MCF 10A (cell line): ENCODE measurements around the gene ZEB1. TPM values are rescaled to one million over a fixed set of nuclear protein-coding genes. Genes with fewer than 3 reads are reported as not detected.

Experiments used
- BruUV-seq: library from RNA; stranded (reverse); fragments of 400-500 nt; replicated peaks from 2 replicates; lab custom pipeline; 2021; lab: Mats Ljungman, UMichigan
- CTCF ChIA-PET: fragments of 300-600 bp; sonication (Branson Sonifier 250); formaldehyde crosslinking; extraction: SDS; loops from one replicate; lab custom pipeline; 2021; ENCODE audit warnings: antibody characterized with exemption, inconsistent platforms; lab: Yijun Ruan, JAX
- POLR2A ChIA-PET: fragments of 300-600, 350-650 bp; sonication (Branson Sonifier 250); formaldehyde crosslinking; extraction: SDS; loops from one replicate; lab custom pipeline; 2020; ENCODE audit warnings: antibody characterized with exemption, inconsistent platforms; lab: Yijun Ruan, JAX
- DNase-seq: peaks from one replicate; pipeline ENCODE4 v3.0.0-alpha.2; 2018; ENCODE audit not compliant: unreplicated experiment
- H3K27ac Mint-ChIP-seq: one replicate; pipeline ENCODE4 v1.8.0; 2022; ENCODE audit warnings: mild to moderate bottlenecking, low read depth, mixed read lengths; ENCODE audit not compliant: unreplicated experiment
- H3K27me3 Mint-ChIP-seq: one replicate; pipeline ENCODE4 v1.8.0; 2022; ENCODE audit warnings: mixed read lengths; ENCODE audit not compliant: insufficient read depth, unreplicated experiment
- H3K36me3 Mint-ChIP-seq: one replicate; pipeline ENCODE4 v1.8.0; 2022; ENCODE audit warnings: mild to moderate bottlenecking, moderate library complexity, mixed read lengths; ENCODE audit not compliant: insufficient read depth, unreplicated experiment
- H3K4me1 Mint-ChIP-seq: one replicate; pipeline ENCODE4 v1.8.0; 2022; ENCODE audit warnings: mixed read lengths; ENCODE audit not compliant: insufficient read depth, unreplicated experiment
- H3K4me3 Mint-ChIP-seq: one replicate; pipeline ENCODE4 v1.8.0; 2022; ENCODE audit warnings: mild to moderate bottlenecking, moderate library complexity, mixed read lengths; ENCODE audit not compliant: unreplicated experiment
- H3K9me3 Mint-ChIP-seq: one replicate; pipeline ENCODE4 v1.8.0; 2022; ENCODE audit warnings: mixed read lengths; ENCODE audit not compliant: unreplicated experiment
- intact Hi-C: fragments of 100-400 bp; cut with micrococcal nuclease; formaldehyde crosslinking; loops from 2 replicates; pipeline ENCODE4 v1.14.1; 2022
- total RNA-seq: library from RNA; stranded (reverse); gene quantifications from 2 replicates; pipeline ENCODE4 v1.2.3, GENCODE V29; 2022
- TF ChIP-seq, protein P1 (sequence below): fragments of 200-600 bp; IDR thresholded peaks from one replicate; pipeline ENCODE4 v1.8.0; 2022; ENCODE audit warnings: antibody characterized with exemption, mild to moderate bottlenecking; ENCODE audit not compliant: unreplicated experiment

The ZEB1 gene
- total RNA-seq, 1 experiment from 2014 or later, result 15.1 TPM

DNA sequence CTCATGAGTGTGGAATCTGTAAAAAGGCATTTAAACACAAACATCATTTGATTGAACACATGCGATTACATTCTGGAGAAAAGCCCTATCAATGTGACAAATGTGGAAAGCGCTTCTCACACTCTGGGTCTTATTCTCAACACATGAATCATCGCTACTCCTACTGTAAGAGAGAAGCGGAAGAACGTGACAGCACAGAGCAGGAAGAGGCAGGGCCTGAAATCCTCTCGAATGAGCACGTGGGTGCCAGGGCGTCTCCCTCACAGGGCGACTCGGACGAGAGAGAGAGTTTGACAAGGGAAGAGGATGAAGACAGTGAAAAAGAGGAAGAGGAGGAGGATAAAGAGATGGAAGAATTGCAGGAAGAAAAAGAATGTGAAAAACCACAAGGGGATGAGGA, 207.7 kb downstream of the ZEB1 start:
- no peak overlapping the region for H3K27ac Mint-ChIP-seq
- H3K4me1 Mint-ChIP-seq, result peaks cover 12% of the 10 kb centered on the region
- no peak overlapping the region for H3K4me3 Mint-ChIP-seq
- H3K9me3 Mint-ChIP-seq, result no peaks in the 10 kb centered on the region
- intact Hi-C loops, result no loop called here
- no peak for DNase-seq
- ChIA-PET CTCF (no interaction called here), POLR2A (no interaction called here)
- H3K36me3 Mint-ChIP-seq, result peaks cover 23% of the 10 kb centered on the region
- no peaks in the 10 kb centered on the region for H3K27me3 Mint-ChIP-seq
- TF ChIP-seq, protein P1, sequence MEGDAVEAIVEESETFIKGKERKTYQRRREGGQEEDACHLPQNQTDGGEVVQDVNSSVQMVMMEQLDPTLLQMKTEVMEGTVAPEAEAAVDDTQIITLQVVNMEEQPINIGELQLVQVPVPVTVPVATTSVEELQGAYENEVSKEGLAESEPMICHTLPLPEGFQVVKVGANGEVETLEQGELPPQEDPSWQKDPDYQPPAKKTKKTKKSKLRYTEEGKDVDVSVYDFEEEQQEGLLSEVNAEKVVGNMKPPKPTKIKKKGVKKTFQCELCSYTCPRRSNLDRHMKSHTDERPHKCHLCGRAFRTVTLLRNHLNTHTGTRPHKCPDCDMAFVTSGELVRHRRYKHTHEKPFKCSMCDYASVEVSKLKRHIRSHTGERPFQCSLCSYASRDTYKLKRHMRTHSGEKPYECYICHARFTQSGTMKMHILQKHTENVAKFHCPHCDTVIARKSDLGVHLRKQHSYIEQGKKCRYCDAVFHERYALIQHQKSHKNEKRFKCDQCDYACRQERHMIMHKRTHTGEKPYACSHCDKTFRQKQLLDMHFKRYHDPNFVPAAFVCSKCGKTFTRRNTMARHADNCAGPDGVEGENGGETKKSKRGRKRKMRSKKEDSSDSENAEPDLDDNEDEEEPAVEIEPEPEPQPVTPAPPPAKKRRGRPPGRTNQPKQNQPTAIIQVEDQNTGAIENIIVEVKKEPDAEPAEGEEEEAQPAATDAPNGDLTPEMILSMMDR, result no peak
- BruUV-seq, result no TSS peak

DNA sequence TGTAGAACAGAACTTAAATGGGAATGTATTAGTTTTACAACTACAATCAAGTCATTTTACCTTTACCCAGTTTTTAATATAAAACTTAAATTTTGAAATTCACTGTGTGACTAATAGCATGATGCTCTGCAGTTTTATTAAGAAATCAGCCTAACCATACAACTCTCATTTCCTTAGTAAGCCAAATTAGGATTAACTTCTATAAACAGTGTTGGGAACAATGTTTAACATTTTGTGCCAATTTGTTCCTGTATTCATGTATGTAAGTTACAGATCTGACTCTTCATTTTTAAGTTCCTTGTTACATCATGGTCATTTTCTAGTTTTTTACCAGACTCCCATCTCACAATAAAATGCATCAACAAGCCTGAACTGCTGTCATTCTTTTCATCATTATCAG, 209.8 kb downstream of the ZEB1 start:
- POLR2A ChIA-PET, result no interaction called here
- no peak for DNase-seq
- CTCF ChIA-PET, result no interaction called here
- TF ChIP-seq, protein P1, result no peak
- no TSS peak for BruUV-seq
- peaks cover 12% of the 10 kb centered on the region for H3K4me1 Mint-ChIP-seq
- H3K27me3 Mint-ChIP-seq, result no peaks in the 10 kb centered on the region
- no peaks in the 10 kb centered on the region for H3K9me3 Mint-ChIP-seq
- H3K27ac Mint-ChIP-seq, result no peak overlapping the region
- no peak overlapping the region for H3K4me3 Mint-ChIP-seq
- intact Hi-C loops, result no loop called here
- H3K36me3 Mint-ChIP-seq, result peaks cover 19% of the 10 kb centered on the region

DNA sequence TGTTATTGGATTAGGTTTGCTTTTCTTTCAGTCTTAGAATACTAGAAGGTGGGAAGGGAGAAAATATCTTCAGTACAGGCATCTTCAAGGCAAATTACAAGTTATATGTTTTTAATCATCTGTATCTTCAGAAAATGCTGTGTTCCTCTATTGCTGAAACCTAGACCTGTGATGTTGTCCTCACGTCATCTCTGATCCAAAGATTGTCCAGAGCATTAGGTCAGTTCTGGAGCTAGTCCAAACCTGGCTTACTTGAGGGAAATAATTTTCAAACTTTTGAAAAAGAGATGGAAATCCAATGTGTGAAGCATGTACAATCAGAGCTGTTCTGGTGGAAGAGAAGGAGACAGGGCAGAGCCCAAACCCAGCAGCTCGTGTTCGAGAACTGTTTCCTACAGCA, 217.3 kb downstream of the ZEB1 start:
- H3K27ac Mint-ChIP-seq, result no peak overlapping the region
- ChIA-PET CTCF (interaction anchor here (0.9 kb wide), 1 partner anchor 527 kb away, joined by 4 read pairs; no protein-coding TSS in a partner anchor), POLR2A (no interaction called here)
- no peaks in the 10 kb centered on the region for H3K36me3 Mint-ChIP-seq
- no peak overlapping the region for H3K4me3 Mint-ChIP-seq
- no peaks in the 10 kb centered on the region for H3K9me3 Mint-ChIP-seq
- intact Hi-C loops, result no loop called here
- H3K27me3 Mint-ChIP-seq, result no peaks in the 10 kb centered on the region
- TF ChIP-seq, protein P1, result no peak
- no peaks in the 10 kb centered on the region for H3K4me1 Mint-ChIP-seq
- BruUV-seq, result no TSS peak
- DNase-seq, result no peak

DNA sequence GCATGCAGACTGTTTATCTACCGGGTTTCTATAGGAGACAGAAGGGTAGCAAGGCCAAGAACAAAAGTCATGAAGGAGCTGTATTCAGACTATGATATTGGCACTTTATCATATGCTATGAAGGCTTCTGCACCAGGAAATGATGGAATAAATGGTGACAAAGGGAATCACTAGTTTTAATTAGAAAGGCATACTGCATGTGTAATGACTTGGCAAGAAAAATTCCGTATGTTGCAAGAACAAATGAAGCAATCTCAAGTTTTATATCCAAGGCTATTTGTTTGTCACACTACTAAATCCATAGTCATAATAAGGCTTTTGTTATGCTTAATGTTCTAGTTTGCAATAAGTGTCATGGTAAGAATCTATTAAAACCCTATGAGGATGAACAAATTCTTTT, 230.9 kb downstream of the ZEB1 start:
- BruUV-seq, result no TSS peak
- CTCF ChIA-PET, result no interaction called here
- peak; percentile 52 for DNase-seq
- no peak overlapping the region for H3K27ac Mint-ChIP-seq
- POLR2A ChIA-PET, result no interaction called here
- TF ChIP-seq, protein P1, result no peak
- H3K36me3 Mint-ChIP-seq, result no peaks in the 10 kb centered on the region
- intact Hi-C loops, result no loop called here
- peaks cover 6% of the 10 kb centered on the region for H3K4me1 Mint-ChIP-seq
- H3K4me3 Mint-ChIP-seq, result no peak overlapping the region
- peaks cover 6% of the 10 kb centered on the region for H3K9me3 Mint-ChIP-seq
- no peaks in the 10 kb centered on the region for H3K27me3 Mint-ChIP-seq
